BE2C (cell line): ENCODE measurements around the gene ZHX3.

Experiments
- DNase-seq: peaks from one replicate; pipeline ENCODE4 v3.0.0-alpha.2; 2020
- H3K27me3 ChIP-seq: fragments of 250-450 bp; sonication (Bioruptor Pico); 2 replicates; pipeline ENCODE4 v1.5.1; 2020; ENCODE audit warnings: mild to moderate bottlenecking
- H3K36me3 ChIP-seq: fragments of 250-450 bp; sonication (Bioruptor Pico); 2 replicates; pipeline ENCODE4 v1.5.1; 2020; ENCODE audit warnings: mild to moderate bottlenecking
- H3K4me1 ChIP-seq: fragments of 250-450 bp; sonication (Bioruptor Pico); 2 replicates; pipeline ENCODE4 v1.5.1; 2020
- H3K4me3 ChIP-seq: 2 replicates; pipeline ENCODE4 v1.5.1; 2011; ENCODE audit warnings: low read depth, low read length
- H3K9me3 ChIP-seq: fragments of 250-450 bp; sonication (Bioruptor Pico); 2 replicates; pipeline ENCODE4 v1.5.1; 2020
- CTCF ChIP-seq: IDR thresholded peaks from 2 replicates; pipeline ENCODE4 v1.5.1; 2012; ENCODE audit warnings: mild to moderate bottlenecking, low read depth, low read length

Gene ZHX3

GRCh38 chr20:41176711-41177552 is 140.6 kb downstream of the ZHX3 start:
- H3K27me3 ChIP-seq, result no peaks in the 10 kb centered on the region
- no peak for TF ChIP-seq CTCF
- no peak overlapping the region for H3K4me3 ChIP-seq
- H3K4me1 ChIP-seq, result peaks cover 6% of the 10 kb centered on the region
- DNase-seq, result no peak
- H3K9me3 ChIP-seq, result no peaks in the 10 kb centered on the region
- H3K36me3 ChIP-seq, result peaks cover 42% of the 10 kb centered on the region

GRCh38 chr20:41175727-41176330 is 141.7 kb downstream of the ZHX3 start:
- Histone ChIP-seq H3K4me3 (no peak overlapping the region), H3K36me3 (peaks cover 45% of the 10 kb centered on the region), H3K27me3 (no peaks in the 10 kb centered on the region), H3K9me3 (no peaks in the 10 kb centered on the region), H3K4me1 (peaks cover 6% of the 10 kb centered on the region)
- no peak for TF ChIP-seq CTCF
- DNase-seq, result no peak

GRCh38 chr20:41175201-41175651 is 142.3 kb downstream of the ZHX3 start:
- Histone ChIP-seq H3K36me3 (peaks cover 46% of the 10 kb centered on the region), H3K9me3 (no peaks in the 10 kb centered on the region), H3K4me1 (peaks cover 6% of the 10 kb centered on the region), H3K4me3 (no peak overlapping the region), H3K27me3 (no peaks in the 10 kb centered on the region)
- no peak for DNase-seq
- TF ChIP-seq CTCF, result no peak

- Histone ChIP-seq H3K27me3 (no peaks in the 10 kb centered on the region), H3K36me3 (peaks cover 47% of the 10 kb centered on the region), H3K9me3 (no peaks in the 10 kb centered on the region), H3K4me3 (no peak overlapping the region), H3K4me1 (peaks cover 6% of the 10 kb centered on the region)
- TF ChIP-seq CTCF, result no peak
- no peak for DNase-seq
Observed at GRCh38 chr20:41174782-41175181, 142.7 kb downstream of the ZHX3 start.

- Histone ChIP-seq H3K36me3 (peaks cover 51% of the 10 kb centered on the region), H3K27me3 (no peaks in the 10 kb centered on the region), H3K9me3 (no peaks in the 10 kb centered on the region), H3K4me1 (peaks cover 6% of the 10 kb centered on the region), H3K4me3 (no peak overlapping the region)
- no peak for DNase-seq
- no peak for TF ChIP-seq CTCF
Observed at GRCh38 chr20:41174373-41174772, 143.2 kb downstream of the ZHX3 start.

- Histone ChIP-seq H3K36me3 (peaks cover 56% of the 10 kb centered on the region), H3K4me3 (no peak overlapping the region), H3K9me3 (no peaks in the 10 kb centered on the region), H3K27me3 (no peaks in the 10 kb centered on the region), H3K4me1 (peaks cover 1% of the 10 kb centered on the region)
- no peak for TF ChIP-seq CTCF
- DNase-seq, result no peak
Observed at GRCh38 chr20:41173791-41174341, 143.7 kb downstream of the ZHX3 start.
